Activated CD4-positive, alpha-beta T cell treated with anti-CD3 and anti-CD28 coated beads, Interleukin-2, amount 10 ng/mL, durations not matched to agents 24 days and 14 days (primary cell): ENCODE results near the gene CCDC68. TPM values are rescaled to one million over a fixed set of nuclear protein-coding genes. Genes with fewer than 3 reads are reported as not detected.

ENCODE experiments used
- DNase-seq: peaks from one replicate; pipeline ENCODE4 v3.0.0; 2022
- H3K27ac Mint-ChIP-seq: one replicate; pipeline ENCODE4 v1.8.0; 2022; ENCODE audit warnings: mild to moderate bottlenecking, mixed read lengths
- H3K27me3 Mint-ChIP-seq: one replicate; pipeline ENCODE4 v1.8.0; 2022; ENCODE audit warnings: mixed read lengths
- H3K36me3 Mint-ChIP-seq: one replicate; pipeline ENCODE4 v1.8.0; 2022; ENCODE audit warnings: low read depth, mild to moderate bottlenecking, mixed read lengths
- H3K4me1 Mint-ChIP-seq: one replicate; pipeline ENCODE4 v1.8.0; 2021; ENCODE audit warnings: mixed read lengths
- H3K4me3 Mint-ChIP-seq: one replicate; pipeline ENCODE4 v1.8.0; 2022; ENCODE audit warnings: mild to moderate bottlenecking, moderate library complexity, mixed read lengths
- H3K9me3 Mint-ChIP-seq: one replicate; pipeline ENCODE4 v1.8.0; 2021; ENCODE audit warnings: mixed read lengths
- intact Hi-C: fragments of 100-400 bp; cut with micrococcal nuclease; formaldehyde crosslinking; loops from one replicate; pipeline ENCODE4 v1.15.1; 2023
- total RNA-seq: library from RNA; stranded (reverse); gene quantifications from 2 replicates; pipeline ENCODE4 v1.2.3, GENCODE V29; 2022

The CCDC68 gene
- total RNA-seq, 1 donor from 2014 or later = not detected

GRCh38 chr18:54923339-54923956, 35.8 kb downstream of the CCDC68 start:
- H3K27ac Mint-ChIP-seq = no peak overlapping the region
- no peaks in the 10 kb centered on the region for H3K27me3 Mint-ChIP-seq
- no peaks in the 10 kb centered on the region for H3K9me3 Mint-ChIP-seq
- H3K4me1 Mint-ChIP-seq = peaks cover 2% of the 10 kb centered on the region
- intact Hi-C loops = no loop called here
- no peak overlapping the region for H3K4me3 Mint-ChIP-seq
- DNase-seq = peak; percentile 28
- H3K36me3 Mint-ChIP-seq = no peaks in the 10 kb centered on the region

DNA sequence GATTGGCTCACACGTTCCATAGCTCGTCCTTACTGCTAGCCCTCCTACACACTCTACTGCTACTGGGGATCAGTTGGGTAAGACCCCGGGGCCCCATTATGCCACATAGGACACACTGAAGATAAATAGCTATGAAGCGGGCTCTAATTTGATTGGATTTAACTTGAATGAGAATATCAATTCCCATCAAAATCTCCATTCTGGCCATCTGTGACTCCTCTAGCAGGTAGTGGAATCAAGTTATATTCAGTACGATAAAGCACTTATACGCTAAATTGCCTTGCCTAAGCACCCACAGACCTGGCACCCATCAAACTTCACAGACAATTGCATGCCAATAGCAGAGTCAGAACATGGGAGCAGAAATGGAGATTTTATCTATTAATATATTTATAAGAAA, 39.8 kb downstream of the CCDC68 start:
- Mint-ChIP-seq H3K4me3 (no peak overlapping the region), H3K36me3 (no peaks in the 10 kb centered on the region), H3K27ac (no peak overlapping the region), H3K9me3 (no peaks in the 10 kb centered on the region), H3K4me1 (no peaks in the 10 kb centered on the region), H3K27me3 (no peaks in the 10 kb centered on the region)
- DNase-seq = peak; percentile 25
- intact Hi-C loops = no loop called here

DNA sequence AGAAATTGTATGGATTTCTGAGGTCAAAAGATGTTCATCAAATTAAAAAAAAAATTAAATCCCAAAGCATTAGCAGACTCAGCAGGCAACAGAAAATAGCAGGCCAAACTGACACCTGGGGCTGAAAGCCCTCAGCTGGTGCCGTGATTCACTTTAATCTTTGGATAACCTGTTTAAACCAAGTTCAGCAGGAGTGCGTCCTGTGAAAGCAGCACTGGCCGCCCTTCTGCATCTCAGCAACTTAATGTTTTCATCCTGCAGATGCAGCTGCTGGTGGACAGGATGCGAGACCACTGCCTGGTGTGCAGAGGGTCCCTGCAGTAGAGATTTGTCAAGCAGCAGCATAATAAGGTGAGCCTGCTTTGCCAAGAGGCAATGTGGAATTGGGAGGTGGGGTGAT, 41.2 kb downstream of the CCDC68 start:
- Mint-ChIP-seq H3K36me3 (no peaks in the 10 kb centered on the region), H3K4me3 (no peak overlapping the region)

GRCh38 chr18:54916507-54916906, 42.8 kb downstream of the CCDC68 start:
- H3K27ac Mint-ChIP-seq = no peak overlapping the region
- no peaks in the 10 kb centered on the region for H3K27me3 Mint-ChIP-seq
- intact Hi-C loops = no loop called here
- no peak overlapping the region for H3K4me3 Mint-ChIP-seq
- peak; percentile 45 for DNase-seq
- H3K4me1 Mint-ChIP-seq = no peaks in the 10 kb centered on the region
- H3K36me3 Mint-ChIP-seq = no peaks in the 10 kb centered on the region
- no peaks in the 10 kb centered on the region for H3K9me3 Mint-ChIP-seq

More for the DNA sequence above, 41.2 kb downstream of the CCDC68 start:
- Mint-ChIP-seq H3K27me3 (no peaks in the 10 kb centered on the region), H3K9me3 (no peaks in the 10 kb centered on the region), H3K27ac (no peak overlapping the region), H3K4me1 (no peaks in the 10 kb centered on the region)
- intact Hi-C loops = no loop called here
- DNase-seq = peak; percentile 52

- no peak for DNase-seq
- Mint-ChIP-seq H3K4me1 (no peaks in the 10 kb centered on the region), H3K36me3 (no peaks in the 10 kb centered on the region), H3K9me3 (no peaks in the 10 kb centered on the region), H3K4me3 (no peak overlapping the region), H3K27me3 (no peaks in the 10 kb centered on the region), H3K27ac (no peak overlapping the region)
- intact Hi-C loops = no loop called here
Observed at GRCh38 chr18:54914816-54915215, 44.4 kb downstream of the CCDC68 start.

DNA sequence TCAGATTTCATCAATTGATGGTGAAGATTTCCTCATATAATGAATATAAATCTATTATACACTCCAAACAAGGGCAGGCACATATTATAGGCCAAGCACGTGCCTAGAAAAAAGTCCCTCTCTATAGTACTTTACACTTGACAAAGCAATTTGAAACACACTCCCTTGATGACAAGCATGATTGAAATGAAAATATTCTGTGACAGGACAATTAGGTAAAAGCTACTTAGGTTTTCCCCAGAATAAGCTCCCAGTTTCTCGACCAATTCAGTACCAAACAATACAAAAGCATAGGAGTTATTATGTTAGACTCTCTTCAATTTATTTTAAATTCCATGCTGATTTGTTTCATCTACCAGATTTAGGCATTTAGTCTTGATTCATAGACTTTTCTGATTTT, 47.7 kb downstream of the CCDC68 start:
- Mint-ChIP-seq H3K36me3 (no peaks in the 10 kb centered on the region), H3K4me1 (no peaks in the 10 kb centered on the region), H3K27me3 (peaks cover 5% of the 10 kb centered on the region), H3K9me3 (no peaks in the 10 kb centered on the region), H3K4me3 (no peak overlapping the region), H3K27ac (no peak overlapping the region)
- DNase-seq = no peak
- intact Hi-C loops = no loop called here

DNA sequence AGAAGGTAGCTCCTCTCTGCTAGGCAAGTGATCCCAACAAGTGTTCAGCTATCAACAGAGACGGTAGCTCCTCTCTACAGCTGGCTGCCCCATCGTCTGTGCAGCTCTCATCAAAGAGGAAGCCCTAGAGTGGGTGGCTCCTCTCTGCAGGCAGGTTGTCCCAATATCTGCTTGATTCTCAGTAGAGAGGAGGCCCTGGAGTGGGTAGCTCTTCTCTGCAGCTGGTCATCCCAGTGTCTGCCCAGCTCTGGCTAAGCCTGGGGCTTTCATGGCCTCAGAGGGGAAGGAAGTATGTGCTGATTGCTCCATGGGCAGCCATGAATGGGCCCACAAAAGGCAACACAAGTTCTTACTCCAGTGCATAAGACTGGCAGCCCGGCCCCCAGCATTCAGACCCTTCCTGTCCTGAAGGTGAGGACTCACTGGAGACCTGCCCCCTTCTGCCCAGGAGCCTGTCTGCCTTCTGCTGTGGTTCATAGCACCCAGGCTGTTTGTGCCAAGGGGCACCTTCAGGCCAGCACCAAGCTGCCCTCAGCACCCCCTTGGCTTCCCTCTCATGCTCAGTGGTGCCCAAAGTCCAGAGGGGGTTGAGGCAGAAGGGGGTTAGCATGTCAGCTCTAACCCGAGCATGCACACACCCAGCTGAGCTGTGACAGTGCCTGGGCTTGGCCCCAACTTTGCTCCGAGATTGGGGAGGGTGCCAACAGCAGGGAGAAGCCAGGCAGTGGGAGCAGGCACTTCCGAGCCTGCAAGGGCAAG, 48.9 kb downstream of the CCDC68 start:
- Mint-ChIP-seq H3K9me3 (no peaks in the 10 kb centered on the region), H3K4me1 (no peaks in the 10 kb centered on the region), H3K4me3 (no peak overlapping the region), H3K27ac (no peak overlapping the region), H3K36me3 (no peaks in the 10 kb centered on the region), H3K27me3 (peaks cover 7% of the 10 kb centered on the region)
- no peak for DNase-seq
- intact Hi-C loops = no loop called here

GRCh38 chr18:54909538-54909937, 49.7 kb downstream of the CCDC68 start:
- Mint-ChIP-seq H3K27ac (no peak overlapping the region), H3K36me3 (no peaks in the 10 kb centered on the region)

GRCh38 chr18:54906331-54907185, 52.7 kb downstream of the CCDC68 start:
- no peak overlapping the region for H3K4me3 Mint-ChIP-seq
- H3K9me3 Mint-ChIP-seq = no peaks in the 10 kb centered on the region
- H3K36me3 Mint-ChIP-seq = no peaks in the 10 kb centered on the region
- no peak overlapping the region for H3K27ac Mint-ChIP-seq
- no peaks in the 10 kb centered on the region for H3K4me1 Mint-ChIP-seq
- no peak for DNase-seq
- intact Hi-C loops = no loop called here
- H3K27me3 Mint-ChIP-seq = peaks cover 13% of the 10 kb centered on the region

More at GRCh38 chr18:54909538-54909937, 49.7 kb downstream of the CCDC68 start:
- intact Hi-C loops = no loop called here
- Mint-ChIP-seq H3K4me1 (no peaks in the 10 kb centered on the region), H3K27me3 (peaks cover 7% of the 10 kb centered on the region), H3K4me3 (no peak overlapping the region), H3K9me3 (no peaks in the 10 kb centered on the region)
- no peak for DNase-seq

GRCh38 chr18:54905629-54906028, 53.6 kb downstream of the CCDC68 start:
- peaks cover 13% of the 10 kb centered on the region for H3K27me3 Mint-ChIP-seq
- intact Hi-C loops = no loop called here
- no peaks in the 10 kb centered on the region for H3K9me3 Mint-ChIP-seq
- H3K4me1 Mint-ChIP-seq = no peaks in the 10 kb centered on the region
- H3K36me3 Mint-ChIP-seq = no peaks in the 10 kb centered on the region
- H3K27ac Mint-ChIP-seq = no peak overlapping the region
- DNase-seq = no peak
- H3K4me3 Mint-ChIP-seq = no peak overlapping the region

GRCh38 chr18:54904581-54904980, 54.7 kb downstream of the CCDC68 start:
- H3K27me3 Mint-ChIP-seq = peaks cover 13% of the 10 kb centered on the region
- no peak overlapping the region for H3K4me3 Mint-ChIP-seq
- intact Hi-C loops = no loop called here
- no peak overlapping the region for H3K27ac Mint-ChIP-seq
- H3K9me3 Mint-ChIP-seq = no peaks in the 10 kb centered on the region
- no peaks in the 10 kb centered on the region for H3K36me3 Mint-ChIP-seq
- H3K4me1 Mint-ChIP-seq = no peaks in the 10 kb centered on the region
- no peak for DNase-seq

DNA sequence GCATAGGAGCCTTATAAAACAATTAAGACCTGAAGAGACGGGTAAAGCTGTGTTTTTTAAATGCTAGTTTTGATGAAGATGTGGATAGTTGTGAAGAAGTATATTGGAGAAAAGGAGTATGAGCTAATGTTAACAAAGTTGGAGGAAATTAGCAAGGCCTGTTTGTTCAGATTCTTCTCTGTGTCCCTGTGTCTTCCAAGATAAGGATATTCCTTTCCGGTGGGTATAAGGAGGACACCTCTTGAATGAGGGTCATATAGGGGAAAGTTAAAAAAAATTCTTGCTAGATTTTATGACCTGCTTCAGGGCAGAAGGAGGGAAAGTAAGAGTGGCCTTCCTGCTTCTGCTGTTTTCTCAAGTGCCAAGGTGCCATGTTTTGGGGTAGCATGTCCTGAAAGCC, 59.0 kb downstream of the CCDC68 start:
- Mint-ChIP-seq H3K4me3 (no peak overlapping the region), H3K9me3 (no peaks in the 10 kb centered on the region), H3K27me3 (peaks cover 6% of the 10 kb centered on the region), H3K4me1 (no peaks in the 10 kb centered on the region), H3K36me3 (no peaks in the 10 kb centered on the region), H3K27ac (no peak overlapping the region)
- intact Hi-C loops = no loop called here
- DNase-seq = no peak

DNA sequence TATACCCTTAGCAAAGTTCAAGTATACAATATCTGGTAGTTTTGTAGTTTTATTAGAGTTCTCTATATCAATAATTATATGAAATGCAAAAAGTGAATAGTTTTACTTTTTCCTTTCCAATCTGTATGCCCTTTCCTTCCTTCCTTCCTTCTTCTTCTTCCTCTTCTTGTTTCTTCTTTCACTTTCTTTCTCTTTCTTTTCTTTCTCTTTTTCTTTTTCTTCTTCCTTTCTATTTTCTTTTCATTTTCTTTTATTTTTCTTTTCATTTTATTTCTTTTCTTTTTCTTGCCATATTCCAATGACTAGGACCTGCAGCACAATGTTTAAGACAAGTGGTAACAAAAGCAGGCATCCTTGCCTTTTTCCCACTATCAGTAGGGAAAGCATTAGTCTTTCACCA, 59.8 kb downstream of the CCDC68 start:
- intact Hi-C loops = no loop called here

DNA sequence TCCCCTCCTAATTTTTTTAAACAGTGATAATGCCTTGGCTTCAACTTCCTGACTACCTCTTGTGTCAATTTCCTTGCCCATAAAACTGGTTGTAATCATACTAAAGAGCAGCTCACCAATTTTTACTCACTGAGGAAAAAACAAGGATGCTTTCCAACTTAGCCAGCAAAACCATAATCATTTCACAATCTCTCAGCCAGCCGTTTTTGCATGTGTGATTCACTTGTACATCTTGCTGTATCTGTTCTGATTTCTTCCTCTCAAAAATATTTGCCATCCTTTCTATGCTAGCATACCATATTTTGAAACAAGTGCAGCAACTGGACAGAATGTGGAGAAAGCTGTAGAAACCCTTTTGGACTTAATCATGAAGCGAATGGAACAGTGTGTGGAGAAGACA, 70.3 kb downstream of the CCDC68 start:
- no peaks in the 10 kb centered on the region for H3K4me1 Mint-ChIP-seq
- no peak overlapping the region for H3K27ac Mint-ChIP-seq
- intact Hi-C loops = no loop called here
- no peak overlapping the region for H3K4me3 Mint-ChIP-seq
- H3K27me3 Mint-ChIP-seq = peaks cover 3% of the 10 kb centered on the region
- peaks cover 3% of the 10 kb centered on the region for H3K36me3 Mint-ChIP-seq
- no peaks in the 10 kb centered on the region for H3K9me3 Mint-ChIP-seq
- no peak for DNase-seq

More for the DNA sequence above, 59.8 kb downstream of the CCDC68 start:
- no peaks in the 10 kb centered on the region for H3K9me3 Mint-ChIP-seq
- no peak overlapping the region for H3K4me3 Mint-ChIP-seq
- H3K4me1 Mint-ChIP-seq = no peaks in the 10 kb centered on the region
- H3K27ac Mint-ChIP-seq = no peak overlapping the region
- DNase-seq = no peak
- peaks cover 6% of the 10 kb centered on the region for H3K27me3 Mint-ChIP-seq
- H3K36me3 Mint-ChIP-seq = no peaks in the 10 kb centered on the region
